Aorta (tissue), 5 donors: Measurements from ENCODE around the gene KCNE5. TPM values are rescaled to one million over a fixed set of nuclear protein-coding genes. Genes with fewer than 3 reads are reported as not detected.

Source experiments
- ATAC-seq: fragments of 200-7000 bp; cut with Tn5 transposase; one replicate; pipeline ENCODE4 v1.9.1; 2022; ENCODE audit warnings: moderate library complexity; ENCODE audit not compliant: low FRiP score
- DNase-seq, 2 donors: peaks; one replicate each; pipeline ENCODE4 v3.0.0-alpha.2; 2020
- H3K27ac ChIP-seq, 2 donors: one replicate each; pipeline ENCODE4 v1.5.1; 2013; ENCODE audit warnings: low read length in 2 of 2, mild to moderate bottlenecking in 2 of 2, moderate library complexity in 2 of 2, control low read depth in 1 of 2, inconsistent platforms in 1 of 2, low read depth in 1 of 2
- H3K27me3 ChIP-seq, 2 donors: one replicate each; pipeline ENCODE4 v1.6.1; 2013; ENCODE audit warnings: control low read depth in 1 of 2, low read length in 1 of 2, mild to moderate bottlenecking in 1 of 2, moderate library complexity in 1 of 2; ENCODE audit not compliant: insufficient read depth in 2 of 2, control insufficient read depth in 1 of 2
- H3K36me3 ChIP-seq, 2 donors: one replicate each; pipeline ENCODE4 v1.6.1; 2013; ENCODE audit warnings: control low read depth in 1 of 2, low read length in 1 of 2, mild to moderate bottlenecking in 1 of 2; ENCODE audit not compliant: insufficient read depth in 2 of 2, control insufficient read depth in 1 of 2
- H3K4me1 ChIP-seq, 2 donors: one replicate each; pipeline ENCODE4 v1.6.1; 2013; ENCODE audit warnings: low read length in 2 of 2, control low read depth in 1 of 2, mild to moderate bottlenecking in 1 of 2, moderate library complexity in 1 of 2; ENCODE audit not compliant: insufficient read depth in 2 of 2, control insufficient read depth in 1 of 2
- H3K4me3 ChIP-seq, 2 donors: one replicate each; pipeline ENCODE4 v1.5.1; 2013; ENCODE audit warnings: low read length in 2 of 2, control low read depth in 1 of 2, mild to moderate bottlenecking in 1 of 2
- H3K9me3 ChIP-seq: one replicate; pipeline ENCODE4 v1.6.1; 2013; ENCODE audit warnings: mild to moderate bottlenecking, low read length; ENCODE audit not compliant: control insufficient read depth
- WGBS, 2 donors: extraction: QIAGEN DNeasy Blood & Tissue Kit; methylation state at CpG; one replicate each; pipeline ENCODE4 v1.1.7; 2013; 5-methylcytosine and 5-hydroxymethylcytosine counted together
- intact Hi-C, 2 donors: fragments of 100-400 bp; cut with DNase I; formaldehyde crosslinking; loops; one replicate each; pipeline versions ENCODE4 v1.14.2 to v1.15.0; 2022
- polyA plus RNA-seq, 2 donors: library from polyadenylated mRNA; stranded (reverse); fragments of 200-250 nt; gene quantifications; one replicate each; pipeline ENCODE4 v1.2.3, GENCODE V29; 2013
- total RNA-seq, 2 donors: library from RNA; stranded (reverse); fragmentation: NEBNext Ultra II Directional; extraction: Animal tissue kit (Norgen Biotek cat#: 25700); gene quantifications; one replicate each; pipeline ENCODE4 v1.2.1, GENCODE V29; 2021
- donor health status: healthy with polysubstance abuse.
- donor health status: Bipolar disorder and iron deficiency.
- donor health status: DM: no; HTN: no; CAD: no.
- donor health status: DM: no; HTN: no; CAD: no.
- donor health status: DM: yes; HTN: yes; CAD: no.

Gene KCNE5
- total and polyA plus RNA-seq, 4 donors: 0.24 to 0.39 TPM; not detected in 2

GRCh38 chrX:109626637-109627036 lies 1.7 kb upstream of the KCNE5 start:
- 79 to 85% methylated on average over 4 of the region's 4 CpGs for WGBS, 2 donors
- no peaks in the 10 kb centered on the region for H3K36me3 ChIP-seq
- H3K9me3 ChIP-seq: no peaks in the 10 kb centered on the region
- ATAC-seq: no peak
- DNase-seq: no peak
- H3K4me1 ChIP-seq: no peaks in the 10 kb centered on the region
- intact Hi-C loops: loop anchor here in 1 of 2 donors (5.0 kb wide), 1 partner anchor 139 kb away; no protein-coding TSS in a partner anchor
- H3K27ac ChIP-seq: no peak overlapping the region
- H3K4me3 ChIP-seq: no peak overlapping the region
- no peaks in the 10 kb centered on the region for H3K27me3 ChIP-seq

- intact Hi-C loops: no loop called here
- no peak overlapping the region for H3K4me3 ChIP-seq
- H3K27me3 ChIP-seq: no peaks in the 10 kb centered on the region
- WGBS, 2 donors: 32 to 43% methylated on average over 8 of the region's 8 CpGs
- no peaks in the 10 kb centered on the region for H3K4me1 ChIP-seq
- no peaks in the 10 kb centered on the region for H3K9me3 ChIP-seq
- DNase-seq (no peak), ATAC-seq (no peak)
- H3K27ac ChIP-seq: no peak overlapping the region
- no peaks in the 10 kb centered on the region for H3K36me3 ChIP-seq
Observed at GRCh38 chrX:109623997-109624396, 975 bp downstream of the KCNE5 start.

GRCh38 chrX:109622270-109622669 lies 2.7 kb downstream of the KCNE5 start:
- intact Hi-C loops: no loop called here
- H3K27me3 ChIP-seq: no peaks in the 10 kb centered on the region

GRCh38 chrX:109619771-109620170 lies 5.2 kb downstream of the KCNE5 start:
- Histone ChIP-seq H3K27ac (no peak overlapping the region), H3K4me3 (no peak overlapping the region), H3K9me3 (no peaks in the 10 kb centered on the region), H3K4me1 (no peaks in the 10 kb centered on the region), H3K27me3 (no peaks in the 10 kb centered on the region), H3K36me3 (no peaks in the 10 kb centered on the region)
- 70 to 94% methylated on average over 3 of the region's 3 CpGs for WGBS, 2 donors
- ATAC-seq (no peak), DNase-seq (no peak)
- intact Hi-C loops: no loop called here

More at GRCh38 chrX:109622270-109622669, 2.7 kb downstream of the KCNE5 start:
- DNase-seq (no peak), ATAC-seq (no peak)
- H3K4me3 ChIP-seq: no peak overlapping the region
- H3K4me1 ChIP-seq: no peaks in the 10 kb centered on the region
- WGBS, 2 donors: 74 to 87% methylated on average over 4 of the region's 4 CpGs
- no peaks in the 10 kb centered on the region for H3K36me3 ChIP-seq
- H3K27ac ChIP-seq: no peak overlapping the region
- H3K9me3 ChIP-seq: no peaks in the 10 kb centered on the region

GRCh38 chrX:109614951-109615350 lies 10.0 kb downstream of the KCNE5 start:
- intact Hi-C loops: no loop called here
- Histone ChIP-seq H3K27ac (no peak overlapping the region), H3K9me3 (no peaks in the 10 kb centered on the region), H3K4me3 (no peak overlapping the region), H3K4me1 (no peaks in the 10 kb centered on the region), H3K36me3 (no peaks in the 10 kb centered on the region), H3K27me3 (no peaks in the 10 kb centered on the region)
- WGBS, 2 donors: 55 to 59% methylated on average over 6 of the region's 6 CpGs
- ATAC-seq: no peak
- DNase-seq: no peak

- H3K27ac ChIP-seq: no peak overlapping the region
- H3K27me3 ChIP-seq: no peaks in the 10 kb centered on the region
- no peak for ATAC-seq
- H3K4me3 ChIP-seq: no peak overlapping the region
- WGBS, 2 donors: 76 to 87% methylated on average over 5 of the region's 5 CpGs
- DNase-seq: no peak
- no peaks in the 10 kb centered on the region for H3K36me3 ChIP-seq
- H3K4me1 ChIP-seq: no peaks in the 10 kb centered on the region
- intact Hi-C loops: no loop called here
- H3K9me3 ChIP-seq: no peaks in the 10 kb centered on the region
Observed at GRCh38 chrX:109601486-109601885, 23.5 kb downstream of the KCNE5 start.

- no peaks in the 10 kb centered on the region for H3K36me3 ChIP-seq
- H3K9me3 ChIP-seq: no peaks in the 10 kb centered on the region
- WGBS, 2 donors: 11 to 27% methylated on average over 16 of the region's 16 CpGs
- ATAC-seq (no peak), DNase-seq (no peak)
- H3K27me3 ChIP-seq: no peaks in the 10 kb centered on the region
- H3K4me1 ChIP-seq: no peaks in the 10 kb centered on the region
- H3K4me3 ChIP-seq: no peak overlapping the region
- intact Hi-C loops: no loop called here
- no peak overlapping the region for H3K27ac ChIP-seq
Observed at GRCh38 chrX:109600237-109600651, 24.7 kb downstream of the KCNE5 start.

GRCh38 chrX:109596015-109596414 lies 29.0 kb downstream of the KCNE5 start:
- H3K27me3 ChIP-seq: no peaks in the 10 kb centered on the region
- intact Hi-C loops: no loop called here
- H3K27ac ChIP-seq: no peak overlapping the region
- DNase-seq: no peak
- H3K36me3 ChIP-seq: no peaks in the 10 kb centered on the region
- no peaks in the 10 kb centered on the region for H3K9me3 ChIP-seq
- no peaks in the 10 kb centered on the region for H3K4me1 ChIP-seq
- H3K4me3 ChIP-seq: no peak overlapping the region
- no peak for ATAC-seq
- 70 to 89% methylated on average over 3 of the region's 3 CpGs for WGBS, 2 donors

- no peak for DNase-seq
- intact Hi-C loops: no loop called here
Observed at GRCh38 chrX:109590176-109590575, 34.8 kb downstream of the KCNE5 start.

More at GRCh38 chrX:109590176-109590575, 34.8 kb downstream of the KCNE5 start:
- H3K4me1 ChIP-seq: no peaks in the 10 kb centered on the region
- H3K27me3 ChIP-seq: no peaks in the 10 kb centered on the region
- no peaks in the 10 kb centered on the region for H3K36me3 ChIP-seq
- no peak overlapping the region for H3K27ac ChIP-seq
- H3K4me3 ChIP-seq: no peak overlapping the region
- no peak for ATAC-seq
- H3K9me3 ChIP-seq: no peaks in the 10 kb centered on the region
- WGBS, 2 donors: 56 to 65% methylated on average over 4 of the region's 4 CpGs
